Measurements from ENCODE around the gene TSHZ2. TPM values are rescaled to one million over a fixed set of nuclear protein-coding genes. Genes with fewer than 3 reads are reported as not detected.

Gene TSHZ2
- total and polyA plus RNA-seq, 3 donors from 2014 or later, result 13.0 to 41.9 (median 40.4) TPM

DNA sequence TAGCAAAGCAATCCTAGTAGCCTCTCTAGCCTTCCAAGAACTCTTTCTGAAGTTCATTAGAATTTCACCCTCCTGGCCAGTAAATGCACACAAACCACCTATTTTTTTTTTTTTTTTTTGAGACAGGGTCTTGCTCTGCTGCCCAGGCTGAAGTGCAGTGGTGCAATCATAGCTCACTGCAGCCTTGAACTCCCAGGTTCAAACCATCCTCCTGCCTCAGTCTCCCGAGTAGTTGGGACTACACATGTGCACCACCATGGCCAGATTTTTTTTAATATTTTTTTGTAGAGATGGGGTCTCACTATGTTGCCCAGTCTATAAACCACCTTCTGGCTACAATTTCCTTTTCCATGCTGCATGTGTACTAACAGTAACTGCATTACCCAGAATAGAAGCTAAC lies 320.2 kb downstream of the TSHZ2 start:
- TF ChIP-seq, protein P1, sequence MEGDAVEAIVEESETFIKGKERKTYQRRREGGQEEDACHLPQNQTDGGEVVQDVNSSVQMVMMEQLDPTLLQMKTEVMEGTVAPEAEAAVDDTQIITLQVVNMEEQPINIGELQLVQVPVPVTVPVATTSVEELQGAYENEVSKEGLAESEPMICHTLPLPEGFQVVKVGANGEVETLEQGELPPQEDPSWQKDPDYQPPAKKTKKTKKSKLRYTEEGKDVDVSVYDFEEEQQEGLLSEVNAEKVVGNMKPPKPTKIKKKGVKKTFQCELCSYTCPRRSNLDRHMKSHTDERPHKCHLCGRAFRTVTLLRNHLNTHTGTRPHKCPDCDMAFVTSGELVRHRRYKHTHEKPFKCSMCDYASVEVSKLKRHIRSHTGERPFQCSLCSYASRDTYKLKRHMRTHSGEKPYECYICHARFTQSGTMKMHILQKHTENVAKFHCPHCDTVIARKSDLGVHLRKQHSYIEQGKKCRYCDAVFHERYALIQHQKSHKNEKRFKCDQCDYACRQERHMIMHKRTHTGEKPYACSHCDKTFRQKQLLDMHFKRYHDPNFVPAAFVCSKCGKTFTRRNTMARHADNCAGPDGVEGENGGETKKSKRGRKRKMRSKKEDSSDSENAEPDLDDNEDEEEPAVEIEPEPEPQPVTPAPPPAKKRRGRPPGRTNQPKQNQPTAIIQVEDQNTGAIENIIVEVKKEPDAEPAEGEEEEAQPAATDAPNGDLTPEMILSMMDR (IDR thresholded peaks at IDR 0.05), result no peak
- TF ChIP-seq POLR2A (IDR thresholded peaks at IDR 0.05), result no peak
- no peak for DNase-seq
- no peaks in the 10 kb centered on the region for H3K27me3 ChIP-seq
- intact Hi-C loops (cut with DNase I; ENCODE audit: low total_unique reads), result no loop called here
- no peak overlapping the region for H3K4me3 ChIP-seq
- no peak overlapping the region for H3K27ac ChIP-seq
- no peaks in the 10 kb centered on the region for H3K9me3 ChIP-seq
- H3K4me1 ChIP-seq, result peaks cover 10% of the 10 kb centered on the region
- no peaks in the 10 kb centered on the region for H3K36me3 ChIP-seq (ENCODE audit: low read depth, missing control alignments)
- 93 to 96% methylated on average over 1 of the region's 1 CpG for WGBS, 2 donors

DNA sequence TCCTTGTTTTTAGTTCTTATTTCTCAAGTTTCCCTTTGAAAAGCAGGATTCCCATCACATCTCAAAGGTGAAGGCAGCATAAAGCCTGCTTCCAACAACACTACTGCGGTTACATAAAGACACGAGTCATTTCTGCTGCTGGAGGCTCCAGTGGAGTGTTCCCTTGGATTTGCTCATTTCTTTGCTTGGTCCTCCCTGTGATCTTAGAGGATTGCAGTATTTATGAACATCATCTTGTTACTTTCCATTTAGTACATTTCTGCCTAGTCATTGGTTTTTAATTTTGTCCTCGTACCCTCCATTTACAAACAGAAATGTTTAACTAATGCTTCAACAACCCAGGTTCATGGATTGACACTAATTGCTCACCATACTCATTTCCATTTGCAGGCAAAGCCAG lies 322.6 kb downstream of the TSHZ2 start:
- Histone ChIP-seq H3K36me3 (ENCODE audit: low read depth, missing control alignments) (no peaks in the 10 kb centered on the region), H3K27me3 (no peaks in the 10 kb centered on the region), H3K4me3 (no peak overlapping the region), H3K9me3 (no peaks in the 10 kb centered on the region), H3K4me1 (peaks cover 17% of the 10 kb centered on the region), H3K27ac (peak overlapping the region in 1 of 2 donors; percentile 4)
- WGBS, 2 donors, result 74 to 91% methylated on average over 3 of the region's 3 CpGs
- intact Hi-C loops (cut with DNase I; ENCODE audit: low total_unique reads), result no loop called here
- TF ChIP-seq POLR2A (IDR thresholded peaks at IDR 0.05), result no peak
- TF ChIP-seq, protein P1 (IDR thresholded peaks at IDR 0.05), result no peak
- no peak for DNase-seq

DNA sequence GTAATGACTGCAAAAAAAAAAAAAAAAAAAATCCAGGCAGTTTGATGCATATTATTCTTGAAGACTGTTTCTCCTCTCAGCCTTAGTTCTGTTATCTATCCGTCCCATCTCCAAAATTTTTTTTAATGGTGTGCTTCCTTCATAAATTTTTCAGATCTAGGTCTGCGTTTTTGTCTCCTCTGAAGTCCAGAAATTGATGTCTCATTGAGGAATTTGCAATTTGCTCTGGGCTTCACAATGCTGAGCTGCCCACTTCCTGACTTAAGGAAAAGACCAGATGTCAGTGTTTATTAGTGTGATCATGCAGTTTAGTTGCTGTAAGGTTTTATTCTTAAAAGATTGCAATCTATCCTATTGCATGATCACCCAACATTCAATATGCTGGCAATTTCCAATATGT lies 323.9 kb downstream of the TSHZ2 start:
- intact Hi-C loops (cut with DNase I; ENCODE audit: low total_unique reads), result no loop called here

DNA sequence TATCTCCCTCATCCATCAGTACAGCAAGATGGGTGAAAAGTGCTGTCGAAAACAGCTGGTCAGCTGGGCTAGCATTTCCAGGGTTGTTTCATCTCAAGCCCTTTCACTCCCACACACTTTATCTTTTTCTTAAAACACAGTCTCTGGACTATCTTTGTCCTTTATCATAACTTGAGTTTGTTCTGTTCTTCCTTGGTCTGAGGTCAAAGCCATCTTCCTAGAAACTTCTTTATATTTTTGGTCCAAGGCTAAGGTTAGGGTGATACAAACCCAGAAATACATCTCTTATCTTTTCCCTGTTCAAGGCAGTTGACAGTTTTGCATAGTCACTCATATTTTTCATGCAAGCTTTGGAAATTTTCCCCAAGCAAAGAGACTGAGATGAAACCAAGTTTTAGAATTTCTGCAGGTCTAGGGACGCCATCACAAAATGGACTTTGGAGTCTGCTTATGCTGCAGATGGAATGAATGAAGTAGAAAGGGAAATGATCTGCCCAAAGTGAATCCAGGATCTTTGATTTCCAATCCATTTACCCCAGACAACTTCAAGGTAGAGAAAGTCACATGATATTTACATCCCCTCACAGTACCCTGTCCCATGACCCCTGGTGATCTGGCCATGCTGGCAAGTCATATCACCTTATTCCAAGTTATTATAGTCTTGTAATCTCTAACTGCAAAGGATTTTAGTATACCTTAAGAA lies 324.4 kb downstream of the TSHZ2 start:
- H3K27ac ChIP-seq, result no peak overlapping the region
- no peak for DNase-seq
- intact Hi-C loops (cut with DNase I; ENCODE audit: low total_unique reads), result no loop called here
- H3K4me1 ChIP-seq, result peaks cover 25% of the 10 kb centered on the region
- H3K4me3 ChIP-seq, result no peak overlapping the region
- TF ChIP-seq, protein P1 (IDR thresholded peaks at IDR 0.05), result no peak
- no peak for TF ChIP-seq POLR2A (IDR thresholded peaks at IDR 0.05)
- no peaks in the 10 kb centered on the region for H3K9me3 ChIP-seq
- 20 to 52% methylated on average over 2 of the region's 2 CpGs for WGBS, 2 donors
- H3K27me3 ChIP-seq, result no peaks in the 10 kb centered on the region
- no peaks in the 10 kb centered on the region for H3K36me3 ChIP-seq (ENCODE audit: low read depth, missing control alignments)

More for the DNA sequence above, 323.9 kb downstream of the TSHZ2 start:
- no peak overlapping the region for H3K27ac ChIP-seq
- H3K9me3 ChIP-seq, result no peaks in the 10 kb centered on the region
- peaks cover 25% of the 10 kb centered on the region for H3K4me1 ChIP-seq
- H3K27me3 ChIP-seq, result no peaks in the 10 kb centered on the region
- WGBS, 2 donors, result 37 to 44% methylated on average over 2 of the region's 2 CpGs
- H3K4me3 ChIP-seq, result no peak overlapping the region
- TF ChIP-seq POLR2A (IDR thresholded peaks at IDR 0.05), result no peak
- TF ChIP-seq, protein P1 (IDR thresholded peaks at IDR 0.05), result no peak
- DNase-seq, result no peak
- no peaks in the 10 kb centered on the region for H3K36me3 ChIP-seq (ENCODE audit: low read depth, missing control alignments)

DNA sequence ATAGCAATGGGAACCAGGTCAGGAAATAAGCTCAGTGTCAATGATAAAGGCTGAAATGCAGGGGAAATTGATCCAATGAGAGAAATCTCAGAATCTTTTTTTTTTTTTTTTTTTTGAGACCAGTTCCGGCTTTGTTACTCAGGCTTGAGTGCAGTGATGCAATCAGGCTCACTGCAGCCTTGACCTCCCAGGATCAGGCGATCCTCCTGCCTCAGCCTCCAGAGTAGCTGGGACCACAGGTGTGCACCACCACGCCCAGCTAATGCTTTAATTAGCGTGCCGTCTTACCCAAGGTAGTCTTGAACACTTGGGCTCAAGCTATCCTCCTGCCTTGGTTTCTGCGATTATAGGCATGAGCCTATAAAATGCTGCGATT lies 325.0 kb downstream of the TSHZ2 start:
- 84 to 89% methylated on average over 7 of the region's 7 CpGs for WGBS, 2 donors
- no peak for TF ChIP-seq POLR2A (IDR thresholded peaks at IDR 0.05)
- TF ChIP-seq, protein P1 (IDR thresholded peaks at IDR 0.05), result no peak
- H3K4me1 ChIP-seq, result peaks cover 25% of the 10 kb centered on the region
- intact Hi-C loops (cut with DNase I; ENCODE audit: low total_unique reads), result no loop called here
- no peaks in the 10 kb centered on the region for H3K9me3 ChIP-seq
- no peaks in the 10 kb centered on the region for H3K27me3 ChIP-seq
- no peak overlapping the region for H3K4me3 ChIP-seq
- no peaks in the 10 kb centered on the region for H3K36me3 ChIP-seq (ENCODE audit: low read depth, missing control alignments)
- DNase-seq, result no peak
- H3K27ac ChIP-seq, result no peak overlapping the region

Data from testis (tissue), 3 donors.